OCI-LY1 (cell line): ENCODE results near the gene CCDC86.

Experiments
- EZH2 ChIP-seq: fragments of 200-600 bp; sonication (generic), shearing (Covaris generic); IDR thresholded peaks from 2 replicates; pipeline ENCODE4 v1.8.0; 2017; ENCODE audit warnings: borderline replicate concordance, mixed run types, mild to moderate bottlenecking, antibody characterized with exemption, low read length, moderate library complexity, mixed read lengths
- TF ChIP-seq, protein P1 (sequence below): fragments of 200-600 bp; sonication (generic), shearing (Covaris generic); IDR thresholded peaks from 2 replicates; pipeline ENCODE4 v1.5.1; 2017; ENCODE audit warnings: mild to moderate bottlenecking, antibody characterized with exemption, low read length, moderate library complexity, mixed read lengths

DNA sequence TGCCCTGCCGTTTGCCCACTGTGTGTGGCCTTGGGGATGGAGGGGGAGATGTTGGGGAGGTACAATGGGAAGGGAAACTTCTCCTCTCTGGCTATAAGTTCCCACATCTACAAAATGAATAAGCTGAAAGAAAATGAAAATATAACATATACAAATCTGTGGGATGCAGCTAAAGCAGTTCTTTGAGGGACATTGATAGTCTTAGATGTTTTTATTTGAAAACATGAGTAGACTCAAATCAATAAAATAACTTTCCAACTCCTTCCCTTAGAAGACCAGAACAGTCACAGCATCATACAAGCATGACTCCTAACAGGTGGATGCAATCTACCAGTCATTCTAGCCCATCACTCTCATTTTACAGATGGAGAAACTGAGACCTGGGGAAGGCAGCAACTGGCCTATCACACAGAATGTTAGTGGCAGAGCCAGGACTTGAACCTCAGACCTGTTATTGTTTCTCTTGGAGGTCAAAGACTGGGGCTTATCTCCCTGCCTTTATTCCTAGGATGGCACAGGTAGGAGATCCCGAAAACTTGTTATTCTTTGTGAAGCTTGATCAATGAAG lies 25.2 kb upstream of the CCDC86 start:
- TF ChIP-seq EZH2: no peak
- TF ChIP-seq, protein P1, sequence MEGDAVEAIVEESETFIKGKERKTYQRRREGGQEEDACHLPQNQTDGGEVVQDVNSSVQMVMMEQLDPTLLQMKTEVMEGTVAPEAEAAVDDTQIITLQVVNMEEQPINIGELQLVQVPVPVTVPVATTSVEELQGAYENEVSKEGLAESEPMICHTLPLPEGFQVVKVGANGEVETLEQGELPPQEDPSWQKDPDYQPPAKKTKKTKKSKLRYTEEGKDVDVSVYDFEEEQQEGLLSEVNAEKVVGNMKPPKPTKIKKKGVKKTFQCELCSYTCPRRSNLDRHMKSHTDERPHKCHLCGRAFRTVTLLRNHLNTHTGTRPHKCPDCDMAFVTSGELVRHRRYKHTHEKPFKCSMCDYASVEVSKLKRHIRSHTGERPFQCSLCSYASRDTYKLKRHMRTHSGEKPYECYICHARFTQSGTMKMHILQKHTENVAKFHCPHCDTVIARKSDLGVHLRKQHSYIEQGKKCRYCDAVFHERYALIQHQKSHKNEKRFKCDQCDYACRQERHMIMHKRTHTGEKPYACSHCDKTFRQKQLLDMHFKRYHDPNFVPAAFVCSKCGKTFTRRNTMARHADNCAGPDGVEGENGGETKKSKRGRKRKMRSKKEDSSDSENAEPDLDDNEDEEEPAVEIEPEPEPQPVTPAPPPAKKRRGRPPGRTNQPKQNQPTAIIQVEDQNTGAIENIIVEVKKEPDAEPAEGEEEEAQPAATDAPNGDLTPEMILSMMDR: no peak
